Pancreas (tissue), 10 donors: ENCODE data around the gene SLC29A1. TPM values are rescaled to one million over a fixed set of nuclear protein-coding genes. Genes with fewer than 3 reads are reported as not detected.

Source experiments
- ATAC-seq, 4 donors: fragments of 200-7000 bp; cut with Tn5 transposase; one replicate each; pipeline versions ENCODE4 v1.8.0 to v1.9.1; 2020; ENCODE audit warnings: mild to moderate bottlenecking in 4 of 4, moderate library complexity in 4 of 4
- DNase-seq, 6 donors: peaks; one replicate each; pipeline ENCODE4 v3.0.0-alpha.2; 2020
- FAIRE-seq: peaks from 2 replicates; lab custom pipeline; 2012; peaks lifted over from hg19 to GRCh38; lab: Jason Lieb, UNC
- H3K27ac ChIP-seq, 4 donors: fragments of 200-600 bp; sonication (generic); 1 replicate in 3 of 4; 2 replicates in 1 of 4; pipeline versions ENCODE4 v1.5.0 to v1.8.0; 2020
- H3K27me3 ChIP-seq, 4 donors: fragments of 200-600 bp; one replicate each; pipeline ENCODE4 v1.8.0; 2021
- H3K36me3 ChIP-seq, 3 donors: fragments of 200-600 bp; sonication (generic) in 1 of 3; one replicate each; pipeline versions ENCODE4 v1.5.0 to v1.8.0; 2020 to 2021
- H3K4me1 ChIP-seq, 3 donors: fragments of 200-600 bp; one replicate each; pipeline ENCODE4 v1.8.0; 2021
- H3K4me3 ChIP-seq, 4 donors: fragments of 200-600 bp; sonication (generic) in 2 of 4; one replicate each; pipeline versions ENCODE4 v1.5.0 to v1.8.0; 2020 to 2021
- H3K9me3 ChIP-seq, 4 donors: fragments of 200-600 bp; one replicate each; pipeline ENCODE4 v1.8.0; 2021
- WGBS, 2 donors: extraction: QIAGEN DNeasy Blood & Tissue Kit; methylation state at CpG; one replicate each; pipeline ENCODE4 v1.1.7; 2013; 5-methylcytosine and 5-hydroxymethylcytosine counted together
- intact Hi-C, 3 donors: fragments of 100-400 bp; cut with DNase I; formaldehyde crosslinking; loops; one replicate each; pipeline versions ENCODE4 v1.11.1 to v1.14.2; 2022
- polyA plus RNA-seq, 2 donors: library from polyadenylated mRNA; stranded (reverse); fragments of 200-250 nt; gene quantifications; one replicate each; pipeline ENCODE4 v1.2.3, GENCODE V29; 2013
- total RNA-seq, 6 donors: library from RNA; stranded (reverse); fragmentation: NEBNext Ultra II Directional in 4 of 6; extraction: Animal tissue kit (Norgen Biotek cat#: 25700) in 4 of 6; gene quantifications; one replicate each; pipeline versions ENCODE4 v1.2.1 to v1.2.4, GENCODE V29; 2021 to 2023
- TF ChIP-seq, protein P1 (sequence below), 4 donors: fragments of 200-600 bp; sonication (generic) in 3 of 4; IDR thresholded peaks; one replicate each; pipeline versions ENCODE4 v1.5.0 to v1.8.0; 2021; ENCODE audit warnings: antibody characterized with exemption in 4 of 4
- donor health status: healthy with polysubstance abuse.
- donor health status: DM: no; HTN: no; CAD: no; lungs with moderate emphysema.
- donor health status: DM: no; HTN: no; CAD: no.
- donor health status: control.
- donor health status: control.
- donor health status: Bipolar disorder and iron deficiency.
- donor health status: DM: yes; HTN: yes; CAD: no.
- donor health status: DM: no; HTN: no; CAD: no.
- donor health status: DM: no; HTN: no; CAD: no.
- donor health status: DM: yes; HTN: yes; CAD: no.

The SLC29A1 gene
- total and polyA plus RNA-seq, 8 donors = 24.8 to 89.8 (median 44.4) TPM

DNA sequence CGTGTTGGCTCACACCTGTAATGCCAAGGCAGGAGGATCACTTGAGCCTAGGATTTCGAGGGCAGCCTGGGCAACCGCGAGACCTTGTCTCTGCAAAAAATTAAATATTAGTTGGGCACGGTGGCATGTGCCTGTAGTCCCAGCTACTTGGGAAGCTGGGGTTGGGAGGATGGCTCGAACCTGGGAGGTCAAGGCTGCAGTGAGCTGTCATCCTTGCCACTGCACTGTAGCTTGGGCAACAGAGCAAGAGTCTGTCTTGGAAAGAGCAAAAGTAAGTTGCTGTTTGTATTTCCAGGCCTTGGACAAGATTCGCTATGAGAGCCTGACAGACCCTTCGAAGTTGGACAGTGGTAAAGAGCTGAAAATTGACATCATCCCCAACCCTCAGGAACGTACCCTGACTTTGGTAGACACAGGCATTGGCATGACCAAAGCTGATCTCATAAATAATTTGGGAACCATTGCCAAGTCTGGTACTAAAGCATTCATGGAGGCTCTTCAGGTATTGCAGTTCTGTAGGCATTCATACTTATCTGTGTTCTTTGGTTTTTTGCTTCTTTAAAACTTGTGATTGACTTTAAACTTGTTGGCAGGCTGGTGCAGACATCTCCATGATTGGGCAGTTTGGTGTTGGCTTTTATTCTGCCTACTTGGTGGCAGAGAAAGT, 25.8 kb downstream of the SLC29A1 start:
- Histone ChIP-seq H3K27me3 (no peaks in the 10 kb centered on the region), H3K9me3 (no peaks in the 10 kb centered on the region), H3K4me1 (peaks cover 6 to 29% (median 17%) of the 10 kb centered on the region in 3 donors), H3K36me3 (peaks cover 11 to 54% (median 47%) of the 10 kb centered on the region in 3 donors), H3K4me3 (peak overlapping the region in 3 of 4 donors; percentile 62 to 89 (median 83)), H3K27ac (peak overlapping the region in 2 of 4 donors; percentile 100)
- ATAC-seq (no peak), DNase-seq (peak in 1 of 6 donors; percentile 24), FAIRE-seq (no peak)
- intact Hi-C loops = no loop called here
- TF ChIP-seq, protein P1, sequence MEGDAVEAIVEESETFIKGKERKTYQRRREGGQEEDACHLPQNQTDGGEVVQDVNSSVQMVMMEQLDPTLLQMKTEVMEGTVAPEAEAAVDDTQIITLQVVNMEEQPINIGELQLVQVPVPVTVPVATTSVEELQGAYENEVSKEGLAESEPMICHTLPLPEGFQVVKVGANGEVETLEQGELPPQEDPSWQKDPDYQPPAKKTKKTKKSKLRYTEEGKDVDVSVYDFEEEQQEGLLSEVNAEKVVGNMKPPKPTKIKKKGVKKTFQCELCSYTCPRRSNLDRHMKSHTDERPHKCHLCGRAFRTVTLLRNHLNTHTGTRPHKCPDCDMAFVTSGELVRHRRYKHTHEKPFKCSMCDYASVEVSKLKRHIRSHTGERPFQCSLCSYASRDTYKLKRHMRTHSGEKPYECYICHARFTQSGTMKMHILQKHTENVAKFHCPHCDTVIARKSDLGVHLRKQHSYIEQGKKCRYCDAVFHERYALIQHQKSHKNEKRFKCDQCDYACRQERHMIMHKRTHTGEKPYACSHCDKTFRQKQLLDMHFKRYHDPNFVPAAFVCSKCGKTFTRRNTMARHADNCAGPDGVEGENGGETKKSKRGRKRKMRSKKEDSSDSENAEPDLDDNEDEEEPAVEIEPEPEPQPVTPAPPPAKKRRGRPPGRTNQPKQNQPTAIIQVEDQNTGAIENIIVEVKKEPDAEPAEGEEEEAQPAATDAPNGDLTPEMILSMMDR (IDR thresholded peaks at IDR 0.05) = no peak
- WGBS, 2 donors = 40 to 49% methylated on average over 9 of the region's 9 CpGs

- ATAC-seq = no peak
- H3K4me3 ChIP-seq = peak overlapping the region in 1 of 4 donors; percentile 83
Observed at GRCh38 chr6:44250067-44250717, 26.8 kb downstream of the SLC29A1 start.

GRCh38 chr6:44250718-44251123, 27.3 kb downstream of the SLC29A1 start:
- Histone ChIP-seq H3K4me1 (peaks cover 6 to 33% (median 17%) of the 10 kb centered on the region in 3 donors), H3K27ac (no peak overlapping the region), H3K4me3 (no peak overlapping the region), H3K9me3 (no peaks in the 10 kb centered on the region), H3K27me3 (no peaks in the 10 kb centered on the region), H3K36me3 (peaks cover 11 to 62% (median 47%) of the 10 kb centered on the region in 3 donors)
- no peak for FAIRE-seq
- DNase-seq = no peak
- WGBS, 2 donors = 60 to 64% methylated on average over 3 of the region's 3 CpGs
- TF ChIP-seq, protein P1 (IDR thresholded peaks at IDR 0.05) = no peak
- ATAC-seq = no peak
- intact Hi-C loops = no loop called here

More at GRCh38 chr6:44250067-44250717, 26.8 kb downstream of the SLC29A1 start:
- TF ChIP-seq, protein P1 (IDR thresholded peaks at IDR 0.05) = no peak
- Histone ChIP-seq H3K27me3 (no peaks in the 10 kb centered on the region), H3K9me3 (no peaks in the 10 kb centered on the region), H3K4me1 (peaks cover 6 to 33% (median 17%) of the 10 kb centered on the region in 3 donors), H3K36me3 (peaks cover 11 to 62% (median 47%) of the 10 kb centered on the region in 3 donors), H3K27ac (peak overlapping the region in 1 of 4 donors; percentile 17)
- no peak for FAIRE-seq
- WGBS, 2 donors = 55 to 61% methylated on average over 6 of the region's 6 CpGs
- intact Hi-C loops = no loop called here
- DNase-seq = no peak

DNA sequence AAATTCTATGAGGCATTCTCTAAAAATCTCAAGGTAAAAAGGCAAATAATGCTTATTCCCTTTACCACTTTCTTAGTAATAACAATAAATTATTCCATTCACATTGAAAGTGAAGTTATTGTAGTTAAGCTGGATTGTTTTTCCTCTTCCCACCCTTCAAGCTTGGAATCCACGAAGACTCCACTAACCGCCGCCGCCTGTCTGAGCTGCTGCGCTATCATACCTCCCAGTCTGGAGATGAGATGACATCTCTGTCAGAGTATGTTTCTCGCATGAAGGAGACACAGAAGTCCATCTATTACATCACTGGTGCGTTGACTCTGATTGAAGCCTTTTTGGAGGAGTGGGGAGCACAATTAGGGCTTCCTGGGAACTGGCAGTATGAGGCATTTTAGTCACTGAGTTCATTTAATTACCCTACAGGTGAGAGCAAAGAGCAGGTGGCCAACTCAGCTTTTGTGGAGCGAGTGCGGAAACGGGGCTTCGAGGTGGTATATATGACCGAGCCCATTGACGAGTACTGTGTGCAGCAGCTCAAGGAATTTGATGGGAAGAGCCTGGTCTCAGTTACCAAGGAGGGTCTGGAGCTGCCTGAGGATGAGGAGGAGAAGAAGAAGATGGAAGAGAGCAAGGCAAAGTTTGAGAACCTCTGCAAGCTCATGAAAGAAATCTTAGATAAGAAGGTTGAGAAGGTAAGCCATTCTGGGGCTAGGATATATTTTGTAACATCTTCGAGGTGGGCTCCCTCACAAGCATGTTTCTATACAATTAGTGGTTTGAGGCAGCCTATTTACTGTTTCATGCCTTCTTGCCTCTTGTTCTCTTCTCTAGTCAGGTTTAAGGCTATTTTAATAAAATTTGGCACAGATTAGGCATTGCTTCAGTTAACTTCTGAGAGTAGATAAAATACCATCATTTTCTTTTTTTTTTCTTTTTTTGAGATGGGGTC, 28.5 kb downstream of the SLC29A1 start:
- TF ChIP-seq, protein P1 (IDR thresholded peaks at IDR 0.05) = no peak
- DNase-seq (peak in 1 of 6 donors; percentile 19), FAIRE-seq (no peak), ATAC-seq (no peak)
- Histone ChIP-seq H3K27ac (no peak overlapping the region), H3K9me3 (no peaks in the 10 kb centered on the region), H3K27me3 (no peaks in the 10 kb centered on the region), H3K4me1 (peaks cover 6 to 36% (median 17%) of the 10 kb centered on the region in 3 donors), H3K36me3 (peaks cover 11 to 62% (median 47%) of the 10 kb centered on the region in 3 donors), H3K4me3 (no peak overlapping the region)
- WGBS, 2 donors = 85 to 87% methylated on average over 14 of the region's 14 CpGs
- intact Hi-C loops = no loop called here
